Liver (tissue), 9 donors: ENCODE results near the gene GATA2. TPM values are rescaled to one million over a fixed set of nuclear protein-coding genes. Genes with fewer than 3 reads are reported as not detected.

Experiments used
- DNase-seq: peaks from one replicate; pipeline ENCODE4 v3.0.0-alpha.2; 2017; ENCODE audit warnings: low spot score
- H3K27ac ChIP-seq, 2 donors: one replicate each; pipeline ENCODE4 v1.7.0; 2013; ENCODE audit warnings: inconsistent platforms in 2 of 2, low read length in 2 of 2, control low read depth in 1 of 2, low read depth in 1 of 2, mild to moderate bottlenecking in 1 of 2
- H3K27me3 ChIP-seq, 4 donors: one replicate each; pipeline versions ENCODE4 v1.6.1 to v1.7.0; 2013; ENCODE audit warnings: low read length in 3 of 4, inconsistent platforms in 1 of 4, mild to moderate bottlenecking in 1 of 4, moderate library complexity in 1 of 4; ENCODE audit not compliant: control insufficient read depth in 4 of 4, insufficient read depth in 4 of 4
- H3K36me3 ChIP-seq, 4 donors: one replicate each; pipeline versions ENCODE4 v1.6.1 to v1.7.0; 2013; ENCODE audit warnings: low read length in 3 of 4, mild to moderate bottlenecking in 3 of 4, low read depth in 1 of 4, moderate library complexity in 1 of 4; ENCODE audit not compliant: control insufficient read depth in 4 of 4, insufficient read depth in 3 of 4
- H3K4me1 ChIP-seq, 4 donors: one replicate each; pipeline versions ENCODE4 v1.6.1 to v1.7.0; 2013; ENCODE audit warnings: low read length in 3 of 4, mild to moderate bottlenecking in 3 of 4, moderate library complexity in 1 of 4; ENCODE audit not compliant: control insufficient read depth in 4 of 4, insufficient read depth in 4 of 4
- H3K4me3 ChIP-seq, 3 donors: one replicate each; pipeline versions ENCODE4 v1.6.1 to v1.7.0; 2013; ENCODE audit warnings: low read length in 3 of 3, control low read depth in 1 of 3, low read depth in 1 of 3, mild to moderate bottlenecking in 1 of 3
- H3K9ac ChIP-seq, 2 donors: one replicate each; pipeline ENCODE4 v1.7.0; 2013; ENCODE audit warnings: low read length in 2 of 2, mild to moderate bottlenecking in 2 of 2, moderate library complexity in 2 of 2, control low read depth in 1 of 2, low read depth in 1 of 2
- H3K9me3 ChIP-seq, 4 donors: one replicate each; pipeline versions ENCODE4 v1.6.1 to v1.7.0; 2013; ENCODE audit warnings: low read length in 3 of 4; ENCODE audit not compliant: control insufficient read depth in 4 of 4
- EGR1 ChIP-seq, 2 donors: IDR thresholded peaks; 2 replicates each; pipeline ENCODE4 v1.6.1; 2016 to 2018; ENCODE audit warnings: antibody characterized with exemption in 2 of 2, low read depth in 2 of 2
- FOXA1 ChIP-seq: IDR thresholded peaks from 2 replicates; pipeline ENCODE4 v1.6.1; 2016; ENCODE audit warnings: antibody characterized with exemption
- FOXA2 ChIP-seq: IDR thresholded peaks from 2 replicates; pipeline ENCODE4 v1.6.1; 2016; ENCODE audit warnings: antibody characterized with exemption
- GABPA ChIP-seq, 2 donors: IDR thresholded peaks in 1 of 2; conservative IDR thresholded peaks in 1 of 2; 2 replicates each; pipeline ENCODE4 v1.6.1; 2016; ENCODE audit warnings: antibody characterized with exemption in 2 of 2, mild to moderate bottlenecking in 1 of 2, moderate library complexity in 1 of 2
- HNF4A ChIP-seq, 2 donors: conservative IDR thresholded peaks; 2 replicates each; pipeline ENCODE4 v1.6.1; 2016; ENCODE audit warnings: antibody characterized with exemption in 2 of 2, mild to moderate bottlenecking in 2 of 2
- HNF4G ChIP-seq: IDR thresholded peaks from 2 replicates; pipeline ENCODE4 v1.6.1; 2016; ENCODE audit warnings: antibody characterized with exemption
- JUND ChIP-seq, 2 donors: IDR thresholded peaks; 2 replicates each; pipeline ENCODE4 v1.6.1; 2016; ENCODE audit warnings: antibody characterized with exemption in 2 of 2
- NR2F2 ChIP-seq: IDR thresholded peaks from 2 replicates; pipeline ENCODE4 v1.6.1; 2016; ENCODE audit warnings: antibody characterized with exemption
- RAD21 ChIP-seq, 2 donors: IDR thresholded peaks; 2 replicates each; pipeline ENCODE4 v1.6.1; 2016; ENCODE audit warnings: antibody characterized with exemption in 2 of 2, mild to moderate bottlenecking in 2 of 2
- RXRA ChIP-seq, 2 donors: IDR thresholded peaks; 2 replicates each; pipeline ENCODE4 v1.6.1; 2017 to 2018; ENCODE audit warnings: antibody characterized with exemption in 2 of 2, mild to moderate bottlenecking in 1 of 2
- SP1 ChIP-seq: IDR thresholded peaks from 2 replicates; pipeline ENCODE4 v1.6.1; 2018; ENCODE audit warnings: antibody characterized with exemption, mild to moderate bottlenecking
- TAF1 ChIP-seq: conservative IDR thresholded peaks from 2 replicates; pipeline ENCODE4 v1.6.1; 2016; ENCODE audit warnings: antibody characterized with exemption, mild to moderate bottlenecking
- YY1 ChIP-seq: IDR thresholded peaks from 2 replicates; pipeline ENCODE4 v1.6.1; 2016; ENCODE audit warnings: antibody characterized with exemption, mild to moderate bottlenecking
- WGBS: extraction: QIAGEN DNeasy Blood & Tissue Kit; methylation state at CpG from one replicate; pipeline ENCODE4 v1.1.7; 2013; 5-methylcytosine and 5-hydroxymethylcytosine counted together
- polyA plus RNA-seq, 2 donors: library from polyadenylated mRNA; stranded (reverse) in 1 of 2; unstranded in 1 of 2; fragments of 200-250 nt in 1 of 2; fragments of >200 nt in 1 of 2; fragmentation: Nextera tagmentation in 1 of 2; extraction: Ambion mirVana in 1 of 2; gene quantifications; one replicate each; pipeline versions ENCODE4 v1.2.1 to v1.2.3, GENCODE V29; 2013 to 2015
- total RNA-seq, 2 donors: library from RNA; depleted of rRNA; stranded (reverse); fragments of >200 nt; gene quantifications; one replicate each; pipeline ENCODE4 v1.2.3, GENCODE V29; 2014
- TF ChIP-seq, protein P1 (sequence below): fragments of 150-350 bp; IDR thresholded peaks from 2 replicates; pipeline ENCODE4 v1.5.1; 2017; ENCODE audit warnings: improper control_type of control experiment, low read depth, low read length; ENCODE audit not compliant: missing input control
- TF ChIP-seq, protein P2 (sequence below): IDR thresholded peaks from 2 replicates; pipeline ENCODE4 v1.6.1; 2016; ENCODE audit warnings: antibody characterized with exemption, mild to moderate bottlenecking
- TF ChIP-seq, protein P3 (sequence below): IDR thresholded peaks from 2 replicates; pipeline ENCODE4 v1.6.1; 2016; ENCODE audit warnings: antibody characterized with exemption
- TF ChIP-seq, protein P4 (sequence below): IDR thresholded peaks from 2 replicates; pipeline ENCODE4 v1.6.1; 2016; ENCODE audit warnings: antibody characterized with exemption
- TF ChIP-seq, protein P5 (sequence below): IDR thresholded peaks from 2 replicates; pipeline ENCODE4 v1.6.1; 2016; ENCODE audit warnings: antibody characterized with exemption
- donor health status: healthy.
- donor health status: healthy.
- donor health status: healthy.
- donor health status: healthy.
- donor health status: healthy.

Gene GATA2
- total and polyA plus RNA-seq, 4 donors, result 0.25 to 2.8 (median 0.54) TPM

DNA sequence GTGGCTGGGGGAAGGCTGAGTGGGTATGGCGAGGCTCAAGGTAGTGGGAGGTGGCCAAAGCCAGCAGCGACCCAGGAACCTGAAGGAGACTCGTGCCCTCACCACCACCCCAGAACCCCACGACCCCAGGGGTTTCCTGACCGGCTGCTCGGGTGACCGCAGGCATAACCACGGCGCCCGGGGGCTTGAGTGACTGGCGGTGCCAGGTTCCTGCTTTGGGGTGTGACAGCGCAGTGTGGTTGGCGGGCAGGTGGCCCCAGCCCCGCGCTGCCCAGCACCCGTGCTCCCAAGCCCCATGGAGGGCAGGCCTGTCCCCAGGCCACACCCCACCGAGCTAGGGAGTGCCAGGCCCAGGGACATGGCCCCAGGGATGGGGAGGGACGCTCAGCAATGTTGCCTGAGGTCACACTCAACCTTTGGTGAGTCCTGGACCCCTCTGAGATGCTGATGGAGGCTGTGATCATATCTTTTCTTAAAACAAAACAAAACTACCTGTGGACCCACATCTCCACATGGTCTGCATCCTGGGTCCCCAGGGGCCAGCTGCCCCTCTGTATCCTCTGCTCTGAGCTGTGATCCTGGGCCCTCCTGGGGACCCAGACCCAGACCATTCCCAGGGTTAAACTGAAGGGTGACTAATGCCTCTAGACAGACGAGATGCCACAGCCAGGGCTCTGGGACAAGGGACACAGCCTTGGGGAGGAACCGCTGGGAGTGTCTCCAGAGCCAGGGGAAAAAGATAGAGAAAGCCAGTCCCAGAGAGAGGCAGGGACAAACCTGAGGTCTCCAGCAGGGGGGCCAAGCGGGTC, 39.3 kb downstream of the GATA2 start:
- no peaks in the 10 kb centered on the region for H3K36me3 ChIP-seq
- 85% methylated on average over 21 of the region's 21 CpGs for WGBS
- H3K27me3 ChIP-seq, result peaks cover 0 to 2% (median under 1%) of the 10 kb centered on the region in 4 donors
- DNase-seq, result no peak
- H3K4me3 ChIP-seq, result no peak overlapping the region
- no peak overlapping the region for H3K9ac ChIP-seq
- TF ChIP-seq FOXA1, result no peak
- no peak for TF ChIP-seq RXRA (IDR thresholded peaks at IDR 0.05)
- TF ChIP-seq, protein P1, sequence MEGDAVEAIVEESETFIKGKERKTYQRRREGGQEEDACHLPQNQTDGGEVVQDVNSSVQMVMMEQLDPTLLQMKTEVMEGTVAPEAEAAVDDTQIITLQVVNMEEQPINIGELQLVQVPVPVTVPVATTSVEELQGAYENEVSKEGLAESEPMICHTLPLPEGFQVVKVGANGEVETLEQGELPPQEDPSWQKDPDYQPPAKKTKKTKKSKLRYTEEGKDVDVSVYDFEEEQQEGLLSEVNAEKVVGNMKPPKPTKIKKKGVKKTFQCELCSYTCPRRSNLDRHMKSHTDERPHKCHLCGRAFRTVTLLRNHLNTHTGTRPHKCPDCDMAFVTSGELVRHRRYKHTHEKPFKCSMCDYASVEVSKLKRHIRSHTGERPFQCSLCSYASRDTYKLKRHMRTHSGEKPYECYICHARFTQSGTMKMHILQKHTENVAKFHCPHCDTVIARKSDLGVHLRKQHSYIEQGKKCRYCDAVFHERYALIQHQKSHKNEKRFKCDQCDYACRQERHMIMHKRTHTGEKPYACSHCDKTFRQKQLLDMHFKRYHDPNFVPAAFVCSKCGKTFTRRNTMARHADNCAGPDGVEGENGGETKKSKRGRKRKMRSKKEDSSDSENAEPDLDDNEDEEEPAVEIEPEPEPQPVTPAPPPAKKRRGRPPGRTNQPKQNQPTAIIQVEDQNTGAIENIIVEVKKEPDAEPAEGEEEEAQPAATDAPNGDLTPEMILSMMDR, result no peak
- no peak for TF ChIP-seq GABPA (IDR thresholded peaks at IDR 0.05 in 1 of 2, conservative IDR thresholded peaks at IDR 0.05 in 1 of 2)
- TF ChIP-seq, protein P2, sequence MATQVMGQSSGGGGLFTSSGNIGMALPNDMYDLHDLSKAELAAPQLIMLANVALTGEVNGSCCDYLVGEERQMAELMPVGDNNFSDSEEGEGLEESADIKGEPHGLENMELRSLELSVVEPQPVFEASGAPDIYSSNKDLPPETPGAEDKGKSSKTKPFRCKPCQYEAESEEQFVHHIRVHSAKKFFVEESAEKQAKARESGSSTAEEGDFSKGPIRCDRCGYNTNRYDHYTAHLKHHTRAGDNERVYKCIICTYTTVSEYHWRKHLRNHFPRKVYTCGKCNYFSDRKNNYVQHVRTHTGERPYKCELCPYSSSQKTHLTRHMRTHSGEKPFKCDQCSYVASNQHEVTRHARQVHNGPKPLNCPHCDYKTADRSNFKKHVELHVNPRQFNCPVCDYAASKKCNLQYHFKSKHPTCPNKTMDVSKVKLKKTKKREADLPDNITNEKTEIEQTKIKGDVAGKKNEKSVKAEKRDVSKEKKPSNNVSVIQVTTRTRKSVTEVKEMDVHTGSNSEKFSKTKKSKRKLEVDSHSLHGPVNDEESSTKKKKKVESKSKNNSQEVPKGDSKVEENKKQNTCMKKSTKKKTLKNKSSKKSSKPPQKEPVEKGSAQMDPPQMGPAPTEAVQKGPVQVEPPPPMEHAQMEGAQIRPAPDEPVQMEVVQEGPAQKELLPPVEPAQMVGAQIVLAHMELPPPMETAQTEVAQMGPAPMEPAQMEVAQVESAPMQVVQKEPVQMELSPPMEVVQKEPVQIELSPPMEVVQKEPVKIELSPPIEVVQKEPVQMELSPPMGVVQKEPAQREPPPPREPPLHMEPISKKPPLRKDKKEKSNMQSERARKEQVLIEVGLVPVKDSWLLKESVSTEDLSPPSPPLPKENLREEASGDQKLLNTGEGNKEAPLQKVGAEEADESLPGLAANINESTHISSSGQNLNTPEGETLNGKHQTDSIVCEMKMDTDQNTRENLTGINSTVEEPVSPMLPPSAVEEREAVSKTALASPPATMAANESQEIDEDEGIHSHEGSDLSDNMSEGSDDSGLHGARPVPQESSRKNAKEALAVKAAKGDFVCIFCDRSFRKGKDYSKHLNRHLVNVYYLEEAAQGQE, result no peak
- no peak for TF ChIP-seq JUND (IDR thresholded peaks at IDR 0.05)
- TF ChIP-seq HNF4G, result no peak
- TF ChIP-seq, protein P3, sequence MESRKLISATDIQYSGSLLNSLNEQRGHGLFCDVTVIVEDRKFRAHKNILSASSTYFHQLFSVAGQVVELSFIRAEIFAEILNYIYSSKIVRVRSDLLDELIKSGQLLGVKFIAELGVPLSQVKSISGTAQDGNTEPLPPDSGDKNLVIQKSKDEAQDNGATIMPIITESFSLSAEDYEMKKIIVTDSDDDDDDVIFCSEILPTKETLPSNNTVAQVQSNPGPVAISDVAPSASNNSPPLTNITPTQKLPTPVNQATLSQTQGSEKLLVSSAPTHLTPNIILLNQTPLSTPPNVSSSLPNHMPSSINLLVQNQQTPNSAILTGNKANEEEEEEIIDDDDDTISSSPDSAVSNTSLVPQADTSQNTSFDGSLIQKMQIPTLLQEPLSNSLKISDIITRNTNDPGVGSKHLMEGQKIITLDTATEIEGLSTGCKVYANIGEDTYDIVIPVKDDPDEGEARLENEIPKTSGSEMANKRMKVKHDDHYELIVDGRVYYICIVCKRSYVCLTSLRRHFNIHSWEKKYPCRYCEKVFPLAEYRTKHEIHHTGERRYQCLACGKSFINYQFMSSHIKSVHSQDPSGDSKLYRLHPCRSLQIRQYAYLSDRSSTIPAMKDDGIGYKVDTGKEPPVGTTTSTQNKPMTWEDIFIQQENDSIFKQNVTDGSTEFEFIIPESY, result no peak
- no peaks in the 10 kb centered on the region for H3K9me3 ChIP-seq
- H3K4me1 ChIP-seq, result no peaks in the 10 kb centered on the region
- no peak overlapping the region for H3K27ac ChIP-seq

DNA sequence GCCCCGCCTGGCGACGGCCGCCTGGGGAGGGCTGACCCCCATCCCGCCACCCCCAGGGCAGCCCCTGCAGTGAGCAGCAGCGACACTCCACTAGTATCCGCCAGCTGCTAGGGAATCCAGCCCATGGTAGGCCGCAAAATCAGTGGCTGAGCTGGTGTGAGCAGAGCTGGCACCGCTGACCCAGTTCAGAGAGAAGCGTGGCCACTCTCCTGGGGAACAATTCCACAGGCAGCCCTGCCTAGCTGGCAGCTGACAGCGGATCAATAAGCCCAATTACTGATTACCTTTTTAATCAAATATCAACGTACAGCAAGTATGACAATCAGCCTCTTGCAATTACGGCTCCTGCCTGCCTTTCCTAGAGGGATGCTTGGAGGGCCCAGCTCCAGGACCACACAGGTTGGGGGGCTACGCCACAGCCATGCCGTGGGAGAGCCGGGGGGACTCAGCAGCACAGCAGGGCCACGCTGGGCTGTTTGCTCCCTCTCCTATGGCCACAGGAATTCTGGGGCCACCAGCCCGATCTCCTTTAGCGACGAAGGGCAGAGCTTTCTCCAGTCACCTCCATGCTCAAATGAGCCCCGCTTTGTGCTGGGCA, 40.2 kb downstream of the GATA2 start:
- Histone ChIP-seq H3K27me3 (peaks cover 0 to 2% (median under 1%) of the 10 kb centered on the region in 4 donors), H3K36me3 (no peaks in the 10 kb centered on the region), H3K4me3 (no peak overlapping the region), H3K4me1 (no peaks in the 10 kb centered on the region), H3K9me3 (no peaks in the 10 kb centered on the region), H3K27ac (no peak overlapping the region), H3K9ac (no peak overlapping the region)
- DNase-seq, result no peak
- 68% methylated on average over 21 of the region's 21 CpGs for WGBS
- no peak for TF ChIP-seq HNF4A (conservative IDR thresholded peaks at IDR 0.05)
- TF ChIP-seq GABPA (IDR thresholded peaks at IDR 0.05 in 1 of 2, conservative IDR thresholded peaks at IDR 0.05 in 1 of 2), result no peak
- TF ChIP-seq JUND (IDR thresholded peaks at IDR 0.05), result no peak
- no peak for TF ChIP-seq NR2F2
- no peak for TF ChIP-seq EGR1 (IDR thresholded peaks at IDR 0.05; ENCODE audit: low read depth in 2 of 2)
- no peak for TF ChIP-seq RAD21 (IDR thresholded peaks at IDR 0.05)
- TF ChIP-seq SP1, result no peak
- TF ChIP-seq, protein P1, result no peak
- TF ChIP-seq YY1, result no peak
- TF ChIP-seq, protein P3, result no peak
- TF ChIP-seq FOXA2, result no peak
- no peak for TF ChIP-seq HNF4G
- TF ChIP-seq, protein P4, sequence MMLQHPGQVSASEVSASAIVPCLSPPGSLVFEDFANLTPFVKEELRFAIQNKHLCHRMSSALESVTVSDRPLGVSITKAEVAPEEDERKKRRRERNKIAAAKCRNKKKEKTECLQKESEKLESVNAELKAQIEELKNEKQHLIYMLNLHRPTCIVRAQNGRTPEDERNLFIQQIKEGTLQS, result no peak
- no peak for TF ChIP-seq TAF1
- TF ChIP-seq, protein P5, sequence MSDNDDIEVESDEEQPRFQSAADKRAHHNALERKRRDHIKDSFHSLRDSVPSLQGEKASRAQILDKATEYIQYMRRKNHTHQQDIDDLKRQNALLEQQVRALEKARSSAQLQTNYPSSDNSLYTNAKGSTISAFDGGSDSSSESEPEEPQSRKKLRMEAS, result no peak
